Kidney epithelial cell (primary cell): ENCODE results near the gene ZNF763. TPM values are rescaled to one million over a fixed set of nuclear protein-coding genes. Genes with fewer than 3 reads are reported as not detected.
"Not testable (repeated sequence)": the region's sequence is repeated elsewhere in the genome, so short reads cannot be mapped to it uniquely, and the experiment has no call there.

Experiments
- DNase-seq: peaks from one replicate; pipeline ENCODE4 v3.0.0-alpha.2; 2010; ENCODE audit warnings: low read depth
- H3K27me3 ChIP-seq: 2 replicates; pipeline ENCODE4 v1.6.0; 2011; ENCODE audit warnings: low read length; ENCODE audit not compliant: control insufficient read depth, insufficient read depth
- H3K36me3 ChIP-seq: 2 replicates; pipeline ENCODE4 v1.5.1; 2011; ENCODE audit warnings: low read length; ENCODE audit not compliant: control insufficient read depth, insufficient read depth
- H3K4me3 ChIP-seq: 2 replicates; pipeline ENCODE4 v1.5.1; 2011; ENCODE audit warnings: low read depth, mild to moderate bottlenecking, control low read depth, low read length
- CTCF ChIP-seq: IDR thresholded peaks from 2 replicates; pipeline ENCODE4 v1.5.1; 2011; ENCODE audit warnings: mild to moderate bottlenecking, moderate library complexity, low read length, control low read depth, inconsistent platforms; ENCODE audit not compliant: insufficient read depth, poor library complexity, severe bottlenecking
- total RNA-seq: library from RNA; depleted of rRNA; stranded (reverse); fragments of >200 nt; gene quantifications from 2 replicates; pipeline ENCODE4 v1.2.3, GENCODE V29; 2015

Gene ZNF763
- 0.54 and 1.3 TPM in 2 replicates for total RNA-seq

GRCh38 chr19:11964858-11965645, at the start of gene ZNF763:
TSS of gene ZNF763 (plus strand) at chr19:11965040. CDS start at chr19:11965209, 169 bp downstream.
- peak; percentile 34 for DNase-seq
- no peaks in the 10 kb centered on the region for H3K36me3 ChIP-seq
- peaks cover 3% of the 10 kb centered on the region for H3K27me3 ChIP-seq
- peak within 1 kb of the TSS; percentile 68 for H3K4me3 ChIP-seq
- TF ChIP-seq CTCF: no peak

GRCh38 chr19:11921852-11922495, 42.9 kb upstream of the ZNF763 start:
- no peak for TF ChIP-seq CTCF
- no peaks in the 10 kb centered on the region for H3K36me3 ChIP-seq
- DNase-seq: no peak

GRCh38 chr19:11924886-11925650, 39.8 kb upstream of the ZNF763 start, which contains the start of gene ZNF700:
TSS of gene ZNF700 (plus strand) at chr19:11925107. CDS start at chr19:11925211, 104 bp downstream.
- Histone ChIP-seq H3K36me3 (no peaks in the 10 kb centered on the region), H3K4me3 (peak within 1 kb of the TSS; percentile 79), H3K27me3 (no peaks in the 10 kb centered on the region)
- DNase-seq: peak; percentile 55
- TF ChIP-seq CTCF: no peak

More at GRCh38 chr19:11921852-11922495, 42.9 kb upstream of the ZNF763 start:
- Histone ChIP-seq H3K27me3 (no peaks in the 10 kb centered on the region), H3K4me3 (no peak overlapping the region)

GRCh38 chr19:11925651-11926187, 39.1 kb upstream of the ZNF763 start:
- not testable (repeated sequence) for H3K27me3 ChIP-seq, H3K36me3 ChIP-seq, DNase-seq
- H3K4me3 ChIP-seq: peak overlapping the region; percentile 79

GRCh38 chr19:11927227-11927626, 37.6 kb upstream of the ZNF763 start:
- H3K27me3 ChIP-seq: no peaks in the 10 kb centered on the region
- TF ChIP-seq CTCF: no peak
- no peaks in the 10 kb centered on the region for H3K36me3 ChIP-seq
- no peak overlapping the region for H3K4me3 ChIP-seq
- DNase-seq: no peak

GRCh38 chr19:11931051-11931450, 33.8 kb upstream of the ZNF763 start:
- no peaks in the 10 kb centered on the region for H3K27me3 ChIP-seq
- DNase-seq: no peak
- no peak for TF ChIP-seq CTCF
- no peak overlapping the region for H3K4me3 ChIP-seq
- H3K36me3 ChIP-seq: no peaks in the 10 kb centered on the region
